AG08396 (cell line): Measurements from ENCODE around the gene IP6K1.
"Not testable (repeated sequence)": the region's sequence is repeated elsewhere in the genome, so short reads cannot be mapped to it uniquely, and the experiment has no call there.

Source experiments
- DNase-seq: peaks from one replicate; pipeline ENCODE4 v3.0.0; 2012; ENCODE audit warnings: low spot score, mixed read lengths

IP6K1 gene

DNA sequence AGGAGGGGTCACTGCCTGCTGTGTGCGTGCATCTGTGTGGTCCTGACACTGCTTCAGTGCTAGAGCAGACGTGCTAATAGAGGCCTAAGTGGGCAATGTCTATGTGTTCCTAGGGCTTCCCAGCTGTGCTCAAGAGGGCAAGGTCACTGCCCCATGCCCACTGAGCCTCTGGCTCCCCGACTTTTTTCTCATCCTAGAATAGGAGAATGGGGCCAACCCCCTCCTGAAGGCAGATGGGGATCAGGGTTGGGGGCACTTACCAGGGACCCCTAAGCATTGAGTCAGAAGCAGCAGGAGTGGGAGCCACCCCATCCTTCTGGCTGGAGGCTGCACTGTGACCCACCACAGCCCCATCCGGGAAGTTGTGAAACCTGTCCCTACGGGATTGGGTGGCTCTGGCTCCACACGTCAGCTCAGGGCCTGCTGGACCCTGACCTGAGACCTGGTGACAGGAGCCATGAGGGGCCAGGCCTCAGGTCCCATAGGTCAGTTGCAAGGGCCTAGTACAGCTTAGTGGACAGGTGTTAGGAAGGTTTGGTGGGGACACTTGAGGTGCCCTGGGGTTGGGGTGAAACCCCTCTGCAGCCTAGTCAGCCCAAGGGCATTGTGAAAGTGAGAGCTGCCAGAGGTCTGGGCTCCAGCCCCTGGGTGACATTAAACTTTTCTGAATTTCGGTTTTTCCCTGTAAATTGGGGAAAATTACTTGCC is 97.8 kb downstream of the IP6K1 start:
- DNase-seq = not testable (repeated sequence)

DNA sequence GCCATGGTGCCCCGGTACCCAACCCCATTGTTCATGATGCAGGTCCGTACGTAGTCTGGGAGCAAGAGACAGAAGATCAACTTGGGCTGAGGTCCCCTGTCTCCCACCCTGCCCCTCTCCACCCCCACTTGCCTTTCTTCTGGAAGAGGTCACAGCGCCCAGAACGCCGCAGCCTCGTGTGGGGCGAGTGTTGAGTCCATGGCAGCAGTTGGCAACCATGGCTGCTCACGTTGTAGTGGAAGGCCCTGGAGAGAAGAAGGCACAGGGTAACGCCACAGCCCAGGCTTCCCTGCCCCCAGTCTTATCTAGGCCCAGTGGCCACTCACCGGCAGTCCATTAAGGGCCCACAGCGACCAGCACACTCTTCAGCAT is 98.9 kb downstream of the IP6K1 start:
- not testable (repeated sequence) for DNase-seq

- DNase-seq = not testable (repeated sequence)
Observed at GRCh38 chr3:49686769-49687423, 99.4 kb downstream of the IP6K1 start.

DNA sequence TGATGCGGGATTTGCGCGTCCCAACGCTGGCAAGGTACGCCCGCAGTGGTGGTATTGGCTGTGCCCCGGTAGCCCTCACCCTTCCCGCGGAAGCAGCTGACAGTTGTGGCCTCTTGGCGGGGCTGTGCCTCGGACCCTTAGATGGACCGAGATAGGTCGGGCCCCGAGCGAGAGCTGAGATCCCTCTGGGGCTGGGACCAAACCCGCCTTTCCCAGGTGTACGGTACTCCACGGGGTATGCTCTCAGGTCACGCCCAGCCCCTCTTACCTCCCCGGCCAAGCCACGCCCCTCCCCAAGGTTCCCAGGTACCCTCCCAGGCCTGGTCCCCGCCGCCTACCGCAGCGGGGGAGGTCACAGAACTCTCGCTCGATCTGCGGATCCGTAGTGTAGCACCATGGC is 100.0 kb downstream of the IP6K1 start:
- not testable (repeated sequence) for DNase-seq

- DNase-seq = not testable (repeated sequence)
Observed at GRCh38 chr3:49685846-49686245, 100.5 kb downstream of the IP6K1 start.

- DNase-seq = not testable (repeated sequence)
Observed at GRCh38 chr3:49685103-49685502, 101.2 kb downstream of the IP6K1 start.

DNA sequence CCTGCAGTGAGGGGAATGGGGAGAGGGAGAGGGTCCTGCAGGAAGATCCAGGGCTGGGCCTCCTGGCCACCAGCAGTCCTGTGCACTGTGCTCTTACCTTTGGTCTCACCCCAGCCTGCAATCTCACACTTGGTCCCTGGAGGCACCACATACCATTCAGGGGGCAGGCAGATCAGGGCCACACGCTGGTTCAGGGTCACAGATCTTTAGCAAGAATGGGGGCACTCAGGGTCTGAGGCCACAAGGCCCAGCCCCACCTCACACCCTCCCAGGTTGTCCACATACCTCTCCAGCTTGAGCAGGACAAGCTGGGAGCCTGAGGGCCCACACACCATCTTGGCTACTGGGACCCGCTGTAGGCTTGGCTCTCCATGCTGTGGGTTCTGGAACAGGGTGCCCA is 101.9 kb downstream of the IP6K1 start:
- DNase-seq = not testable (repeated sequence)

- no peak for DNase-seq
Observed at GRCh38 chr3:49683162-49683561, 103.2 kb downstream of the IP6K1 start.

DNA sequence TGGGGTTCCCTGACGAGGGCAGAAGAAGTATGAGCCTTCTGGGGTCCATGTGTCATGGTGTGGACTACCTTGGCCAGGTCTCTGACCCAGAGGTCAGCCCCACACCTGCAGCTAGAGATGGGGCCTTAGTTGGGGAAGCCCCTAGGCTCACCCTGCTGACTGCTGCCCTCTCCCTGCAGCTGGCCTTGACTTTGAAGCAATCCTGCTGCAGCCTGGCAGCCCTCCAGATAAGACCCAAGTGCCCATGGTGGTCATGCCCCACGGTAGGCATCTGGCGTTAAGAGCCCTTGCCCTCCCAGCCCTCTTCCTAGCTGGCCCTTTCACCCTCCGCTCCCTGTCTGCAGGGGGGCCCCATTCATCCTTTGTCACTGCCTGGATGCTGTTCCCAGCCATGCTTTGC is 104.8 kb downstream of the IP6K1 start:
- no peak for DNase-seq

GRCh38 chr3:49681232-49681522 is 105.2 kb downstream of the IP6K1 start:
- no peak for DNase-seq

- DNase-seq = no peak
Observed at GRCh38 chr3:49680493-49681231, 105.7 kb downstream of the IP6K1 start.

- DNase-seq = no peak
Observed at GRCh38 chr3:49675912-49676311, 110.4 kb downstream of the IP6K1 start.

DNA sequence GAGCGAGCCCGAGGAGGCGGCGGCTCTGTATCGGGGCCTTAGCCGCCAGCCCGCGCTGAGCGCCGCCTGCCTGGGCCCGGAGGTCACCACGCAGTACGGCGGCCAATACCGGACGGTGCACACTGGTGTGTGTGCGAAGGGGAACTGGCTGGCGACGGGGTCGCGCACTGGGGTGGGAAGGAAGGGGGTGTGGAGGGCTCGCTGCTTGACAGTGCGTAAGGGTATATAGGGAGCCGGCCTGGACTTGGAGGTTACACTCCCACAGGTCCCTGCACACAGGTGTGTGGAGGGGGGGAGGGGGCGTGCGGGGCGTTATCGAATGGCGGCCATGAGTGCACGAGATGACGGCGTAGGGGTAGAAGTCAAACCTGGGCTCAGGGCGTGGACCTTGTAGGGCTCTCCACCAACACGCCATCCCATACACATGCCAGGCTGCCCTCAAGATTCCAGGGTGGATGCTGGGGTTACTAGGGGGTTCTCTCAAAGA is 111.8 kb downstream of the IP6K1 start:
- DNase-seq = no peak
